ENCODE measurements around the gene XRCC1. TPM values are rescaled to one million over a fixed set of nuclear protein-coding genes. Genes with fewer than 3 reads are reported as not detected.

XRCC1 gene
- total and polyA plus RNA-seq, 2 of the 4 experiments (the other 2 are of a cell fraction) = 12.5 to 21.3 TPM

- Histone ChIP-seq H3K27ac (ENCODE audit: insufficient read depth, low read length) (peak overlapping the region; percentile 26; the same call in 1 of the 2 replicates), H4K5ac (ENCODE audit: low read depth, low read length) (peak overlapping the region; percentile 13; the same call in 1 of the 2 replicates), H3K4ac (ENCODE audit: low read depth, low read length) (peak overlapping the region; percentile 85), H3K36me3 (ENCODE audit: control insufficient read depth, insufficient read depth, low read length) (peaks cover 9% of the 10 kb centered on the region), H2BK5ac (ENCODE audit: low read depth, low read length, poor library complexity, severe bottlenecking) (peak overlapping the region; percentile 90), H3K56ac (ENCODE audit: extremely low read depth, insufficient read depth, low read length) (no peak overlapping the region), H4K20me1 (ENCODE audit: insufficient read depth, low read length) (peaks cover 6% of the 10 kb centered on the region; the same call in 1 of the 2 replicates), H3K14ac (replicated peaks; ENCODE audit: low read depth, low read length) (peak overlapping the region; percentile 86; the same call in 1 of the 2 replicates), H2AK5ac (ENCODE audit: low read depth, low read length) (peak overlapping the region; percentile 92; the same call in 1 of the 2 replicates), H3K18ac (ENCODE audit: low read depth, low read length) (no peak overlapping the region), H3K9ac (ENCODE audit: low read depth, low read length) (no peak overlapping the region), H3K79me1 (ENCODE audit: low read depth in 1 of 2, low read length in 2 of 2) (peaks cover 16 to 51% of the 10 kb centered on the region in 2 experiments; a peak in 3 of 4 replicates), H3K4me1 (ENCODE audit: control insufficient read depth, insufficient read depth, low read length) (peaks cover 5% of the 10 kb centered on the region), H3K9me3 (ENCODE audit: control insufficient read depth, insufficient read depth, low read length) (no peaks in the 10 kb centered on the region), H3K23ac (ENCODE audit: low read depth, low read length) (peak overlapping the region; percentile 48; the same call in 1 of the 2 replicates), H2BK20ac (ENCODE audit: low read depth, low read length) (peak overlapping the region; percentile 47; the same call in 1 of the 2 replicates), H2BK120ac (ENCODE audit: low read depth, low read length) (peak overlapping the region; percentile 84), H3K9me1 (ENCODE audit: insufficient read depth, low read length) (peaks cover 29% of the 10 kb centered on the region), H2AFZ (replicated peaks; ENCODE audit: low read length, poor library complexity) (peak overlapping the region; percentile 13), H4K8ac (ENCODE audit: low read depth in 2 of 2, low read length in 2 of 2) (peak overlapping the region in 1 of 2 experiments; percentile 41; a peak in 1 of 4 replicates), H4K91ac (ENCODE audit: insufficient read depth, low read depth, low read length) (peak overlapping the region; percentile 14; the same call in 1 of the 2 replicates), H2BK15ac (ENCODE audit: low read depth, low read length) (no peak overlapping the region), H3K4me2 (ENCODE audit: low read depth, low read length) (no peak overlapping the region), H2AK9ac (replicated peaks; ENCODE audit: low read depth, low read length, poor library complexity) (no peak overlapping the region), H3K27me3 (ENCODE audit: control insufficient read depth, insufficient read depth, low read length) (no peaks in the 10 kb centered on the region), H3K4me3 (ENCODE audit: insufficient read depth, low read depth, low read length) (no peak overlapping the region)
- dilution Hi-C loops (cut with HindIII; ENCODE audit: low sequenced_read_pairs, unreplicated experiment) (no loop called here), in situ Hi-C loops (cut with MboI; ENCODE audit: low sequenced_read_pairs) (no loop called here), intact Hi-C loops (cut with micrococcal nuclease) (no loop called here)
- POLR2A ChIA-PET (ENCODE audit: unreplicated experiment) = interaction anchor here (0.6 kb wide), 1 partner anchor 29 kb away, joined by 3 read pairs; no protein-coding TSS in a partner anchor
- CTCF ChIA-PET = no interaction called here
- TF ChIP-seq FOS (IDR thresholded peaks at IDR 0.05; ENCODE audit: low read depth, low read length) (no peak), RCOR1 (IDR thresholded peaks at IDR 0.05; ENCODE audit: insufficient replicate concordance, low read length) (no peak), CTCF (conservative IDR thresholded peaks at IDR 0.05; ENCODE audit: low read depth, low read length) (no peak), RAD21 (IDR thresholded peaks at IDR 0.05; ENCODE audit: low read length) (no peak), CHD1 (IDR thresholded peaks at IDR 0.05; ENCODE audit: low read depth, low read length) (no peak), NFE2L2 (IDR thresholded peaks at IDR 0.05; ENCODE audit: low read depth, low read length) (no peak), CEBPB (IDR thresholded peaks at IDR 0.05; ENCODE audit: low read depth, low read length) (no peak)
- ATAC-seq (ENCODE audit: low read depth) = peak; percentile 44
- WGBS, 2 experiments (ENCODE audit: extremely low coverage in 2 of 2, insufficient read length in 1 of 2) = no CpG with 5 or more reads among the region's 14 CpGs
- DNase-seq = peak; percentile 76
- BruUV-seq (replicated peaks) = no TSS peak
Measured at GRCh38 chr19:43562698-43563241, 12.6 kb downstream of the XRCC1 start.
